Activated naive CD8-positive, alpha-beta T cell (primary cell): Measurements from ENCODE around the gene ALG10B.
"Not testable (repeated sequence)": the region's sequence is repeated elsewhere in the genome, so short reads cannot be mapped to it uniquely, and the experiment has no call there.

Source experiments
- H3K27ac Mint-ChIP-seq: one replicate; pipeline ENCODE4 v1.8.0; 2021; ENCODE audit warnings: mixed read lengths
- H3K27me3 Mint-ChIP-seq: one replicate; pipeline ENCODE4 v1.8.0; 2021; ENCODE audit warnings: mixed read lengths
- H3K36me3 Mint-ChIP-seq: one replicate; pipeline ENCODE4 v1.8.0; 2021; ENCODE audit warnings: mixed read lengths
- H3K4me1 Mint-ChIP-seq: one replicate; pipeline ENCODE4 v1.8.0; 2021; ENCODE audit warnings: low read depth, mixed read lengths
- H3K4me3 Mint-ChIP-seq: one replicate; pipeline ENCODE4 v1.8.0; 2021; ENCODE audit warnings: mild to moderate bottlenecking, mixed read lengths
- H3K9me3 Mint-ChIP-seq: one replicate; pipeline ENCODE4 v1.8.0; 2021; ENCODE audit warnings: low read depth, mixed read lengths

The ALG10B gene

DNA sequence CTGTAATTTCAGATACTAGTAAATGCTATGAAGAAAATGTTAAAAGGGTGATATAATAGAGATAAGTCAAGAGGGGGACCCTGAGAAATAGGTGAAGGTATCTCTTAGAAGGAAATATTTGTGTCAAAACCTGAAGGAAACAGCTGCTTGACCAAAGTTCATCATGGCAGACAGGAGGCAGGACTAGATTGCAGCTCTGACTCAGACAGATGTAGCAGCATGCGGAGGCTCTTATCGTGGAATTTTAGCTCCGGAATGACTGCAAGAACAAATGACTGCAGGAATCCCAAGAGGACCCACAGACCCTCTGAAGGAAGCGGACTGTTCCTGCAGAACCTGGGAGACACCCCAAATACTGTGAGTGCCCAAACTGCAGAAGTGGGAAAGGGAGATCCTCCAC is 26.7 kb downstream of the ALG10B start:
- H3K36me3 Mint-ChIP-seq, H3K27ac Mint-ChIP-seq, H3K4me1 Mint-ChIP-seq: not testable (repeated sequence)

DNA sequence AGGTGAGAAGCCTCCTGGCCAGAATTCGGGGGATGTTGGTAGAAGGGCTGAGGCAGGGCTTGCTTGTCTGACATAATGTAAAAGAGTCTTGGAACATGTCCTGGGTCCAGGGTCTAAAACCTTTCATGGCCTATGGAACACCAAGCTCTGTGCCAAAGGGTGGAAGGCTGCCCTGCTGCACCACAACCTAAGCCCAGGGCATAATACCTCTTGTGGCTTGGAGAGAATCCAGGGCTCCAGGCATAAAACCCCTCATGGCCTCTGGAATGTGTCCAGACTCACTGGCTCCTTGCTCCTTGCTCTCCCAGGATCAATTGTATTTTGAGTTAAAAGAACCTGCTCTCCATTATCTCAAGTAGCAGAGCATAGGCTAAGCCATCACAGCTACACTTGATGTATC is 27.3 kb downstream of the ALG10B start:
- H3K4me3 Mint-ChIP-seq, H3K27me3 Mint-ChIP-seq, H3K27ac Mint-ChIP-seq, H3K36me3 Mint-ChIP-seq, H3K9me3 Mint-ChIP-seq, H3K4me1 Mint-ChIP-seq: not testable (repeated sequence)

More for the DNA sequence above, 26.7 kb downstream of the ALG10B start:
- H3K4me3 Mint-ChIP-seq, H3K27me3 Mint-ChIP-seq, H3K9me3 Mint-ChIP-seq: not testable (repeated sequence)

DNA sequence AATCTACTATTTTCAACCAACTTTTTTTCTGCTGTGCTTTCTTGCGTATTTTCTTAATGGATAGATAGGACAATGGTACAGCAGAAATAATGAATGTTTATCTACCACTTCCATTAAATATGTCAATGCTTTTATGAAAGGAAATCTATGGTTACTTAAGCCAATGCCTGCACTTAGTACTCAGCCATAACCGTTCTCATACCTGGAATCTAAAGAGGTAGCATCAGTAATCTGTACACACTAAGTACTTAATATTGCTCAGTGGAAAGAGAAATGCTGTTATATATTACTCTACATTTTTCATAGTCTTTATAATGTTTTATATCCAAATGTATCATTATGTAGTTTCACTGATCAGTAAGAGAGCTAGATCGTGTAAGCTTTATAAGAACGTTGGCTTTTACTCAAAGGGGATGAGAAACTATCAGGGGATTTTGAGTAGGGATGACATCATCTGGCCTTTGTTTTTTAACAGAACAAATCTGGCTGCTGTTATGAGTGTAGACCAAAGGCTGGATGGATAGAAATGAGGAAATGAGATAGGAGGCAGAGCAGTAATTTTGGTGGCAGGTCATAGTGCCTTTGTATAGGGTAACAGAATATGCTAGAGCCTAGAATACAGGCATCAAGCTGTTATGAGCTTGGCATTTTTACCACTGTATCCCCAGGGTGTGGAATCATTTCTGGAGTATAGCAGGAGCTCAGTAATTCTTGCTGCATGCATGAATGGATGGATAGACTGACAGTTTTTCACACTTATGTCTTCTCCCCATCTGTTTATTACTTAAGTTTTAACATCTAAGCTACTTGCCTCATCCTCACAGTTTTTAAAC is 34.0 kb downstream of the ALG10B start:
- peaks cover 7% of the 10 kb centered on the region for H3K27me3 Mint-ChIP-seq
- H3K36me3 Mint-ChIP-seq = no peaks in the 10 kb centered on the region
- peaks cover 3% of the 10 kb centered on the region for H3K4me1 Mint-ChIP-seq
- no peaks in the 10 kb centered on the region for H3K9me3 Mint-ChIP-seq
- H3K27ac Mint-ChIP-seq = no peak overlapping the region
- H3K4me3 Mint-ChIP-seq = no peak overlapping the region

DNA sequence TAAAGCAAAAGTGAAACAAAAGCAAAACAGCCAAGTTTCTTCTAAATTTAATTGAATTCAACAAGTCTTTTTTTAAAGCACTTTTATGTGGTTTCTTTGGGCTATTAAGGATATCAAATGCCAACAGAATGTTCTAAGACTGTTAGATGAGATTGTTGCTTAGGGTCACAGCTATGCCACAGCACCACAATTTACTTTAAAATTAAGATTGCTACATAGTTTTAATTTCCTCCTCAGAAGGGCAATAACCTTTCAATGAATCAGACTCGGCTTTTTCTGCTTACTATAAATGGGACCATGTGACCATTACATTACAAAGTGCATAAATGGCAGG is 34.6 kb downstream of the ALG10B start:
- H3K4me3 Mint-ChIP-seq = not testable (repeated sequence)

DNA sequence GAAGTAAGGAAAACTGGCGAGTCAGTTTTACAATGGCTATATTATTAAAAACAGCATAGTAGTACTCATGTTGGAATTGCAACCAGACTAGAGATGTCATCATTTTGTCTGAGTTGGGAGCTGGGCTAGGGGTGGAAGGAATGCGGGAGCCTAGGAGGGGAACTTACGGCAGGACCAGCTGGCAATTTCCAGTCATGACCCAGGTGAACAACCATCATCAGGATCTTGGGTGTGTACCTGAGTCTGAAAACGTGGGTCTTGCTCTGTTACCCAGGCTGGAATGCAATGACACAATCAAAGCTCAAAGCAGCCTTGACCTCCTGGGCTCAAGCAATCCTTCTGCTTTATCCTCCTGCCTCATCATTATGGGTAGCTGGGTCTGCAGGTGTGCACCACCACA is 50.9 kb downstream of the ALG10B start:
- H3K9me3 Mint-ChIP-seq = peaks cover 10% of the 10 kb centered on the region
- H3K27ac Mint-ChIP-seq = no peak overlapping the region
- H3K4me3 Mint-ChIP-seq = no peak overlapping the region
- H3K4me1 Mint-ChIP-seq = no peaks in the 10 kb centered on the region
- H3K27me3 Mint-ChIP-seq = no peaks in the 10 kb centered on the region
- H3K36me3 Mint-ChIP-seq = no peaks in the 10 kb centered on the region

More for the DNA sequence above, 34.6 kb downstream of the ALG10B start:
- not testable (repeated sequence) for H3K36me3 Mint-ChIP-seq, H3K4me1 Mint-ChIP-seq, H3K27me3 Mint-ChIP-seq, H3K9me3 Mint-ChIP-seq, H3K27ac Mint-ChIP-seq

DNA sequence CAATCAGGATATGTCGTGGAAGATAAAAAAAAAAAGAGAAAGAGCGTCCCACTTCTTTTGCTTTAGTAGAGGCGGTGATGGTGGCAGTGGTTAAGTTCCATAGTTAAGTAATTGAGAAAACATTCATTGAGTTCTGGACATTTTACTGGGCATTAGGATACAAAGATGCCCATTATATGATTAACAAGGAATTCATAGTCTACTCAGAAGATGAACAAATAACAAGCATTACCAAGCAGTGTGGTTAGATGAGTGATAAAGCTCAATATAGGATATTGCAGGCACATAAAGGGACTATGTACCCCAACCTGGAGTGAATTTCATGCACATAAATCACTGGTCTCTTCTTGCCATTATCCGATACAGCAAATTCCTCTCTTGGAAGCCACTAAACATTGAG is 53.7 kb downstream of the ALG10B start:
- Mint-ChIP-seq H3K4me1 (no peaks in the 10 kb centered on the region), H3K27ac (no peak overlapping the region), H3K27me3 (no peaks in the 10 kb centered on the region), H3K9me3 (no peaks in the 10 kb centered on the region), H3K36me3 (no peaks in the 10 kb centered on the region), H3K4me3 (no peak overlapping the region)

DNA sequence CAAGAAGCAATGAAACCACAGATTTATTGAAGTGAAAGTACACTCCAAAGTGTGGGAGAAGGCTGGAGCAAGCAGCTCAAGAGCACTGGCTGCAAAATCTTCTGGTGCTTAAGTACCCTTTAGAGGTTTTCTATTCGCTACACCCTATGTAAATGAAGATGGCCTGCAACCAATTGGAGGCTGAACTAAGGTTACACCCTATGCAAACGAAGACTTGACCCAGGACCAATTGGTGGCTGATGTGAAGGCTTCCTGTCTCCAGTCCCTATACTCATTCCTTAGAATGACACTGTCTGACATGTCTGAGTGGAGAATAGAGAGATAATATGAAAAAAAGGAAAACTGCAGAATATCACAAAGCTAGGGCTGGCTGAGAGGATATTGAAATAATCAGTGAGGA is 57.2 kb downstream of the ALG10B start:
- H3K4me3 Mint-ChIP-seq = no peak overlapping the region
- H3K9me3 Mint-ChIP-seq = peaks cover 7% of the 10 kb centered on the region
- no peaks in the 10 kb centered on the region for H3K36me3 Mint-ChIP-seq
- H3K4me1 Mint-ChIP-seq = no peaks in the 10 kb centered on the region
- no peak overlapping the region for H3K27ac Mint-ChIP-seq
- H3K27me3 Mint-ChIP-seq = no peaks in the 10 kb centered on the region

DNA sequence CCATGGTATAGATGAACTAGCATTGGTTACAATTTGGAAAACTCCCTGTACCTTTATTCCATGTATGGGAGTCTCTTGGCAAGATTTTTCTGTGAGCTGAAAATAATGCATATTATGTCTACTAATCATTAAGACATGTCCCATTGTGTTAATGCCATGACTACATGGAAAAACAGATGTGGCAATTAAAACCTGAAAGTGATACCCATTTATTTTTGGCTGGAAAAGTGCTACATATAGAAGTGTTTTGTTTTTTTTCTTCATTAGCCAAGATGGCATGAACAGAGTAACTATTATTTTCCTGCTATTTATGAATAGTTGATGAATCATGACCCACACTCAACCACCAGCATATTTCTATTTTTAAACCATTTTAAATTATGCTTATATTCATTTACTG is 58.2 kb downstream of the ALG10B start:
- H3K9me3 Mint-ChIP-seq = peaks cover 8% of the 10 kb centered on the region

More for the DNA sequence above, 58.2 kb downstream of the ALG10B start:
- H3K36me3 Mint-ChIP-seq = no peaks in the 10 kb centered on the region
- no peak overlapping the region for H3K27ac Mint-ChIP-seq
- no peaks in the 10 kb centered on the region for H3K27me3 Mint-ChIP-seq
- no peaks in the 10 kb centered on the region for H3K4me1 Mint-ChIP-seq
- no peak overlapping the region for H3K4me3 Mint-ChIP-seq
